ENCODE data around the gene ITGAX. TPM values are rescaled to one million over a fixed set of nuclear protein-coding genes. Genes with fewer than 3 reads are reported as not detected.

Gene ITGAX
- total and polyA plus RNA-seq, 2 donors (not counting 1 experiment from before 2014, with no cell fraction given): 48.0 to 78.8 TPM

GRCh38 chr16:31429314-31429713 lies 74.3 kb downstream of the ITGAX start:
- Histone ChIP-seq H3K36me3 (replicated peaks in 1 of 2; ENCODE audit: control extremely low read depth in 1 of 2, control insufficient read depth in 1 of 2, extremely low read depth in 1 of 2, insufficient read depth in 2 of 2, low read length in 1 of 2) (no peaks in the 10 kb centered on the region), H3K9me3 (ENCODE audit: control extremely low read depth in 1 of 3, control insufficient read depth in 2 of 3, insufficient read depth in 1 of 3, low read length in 2 of 3) (peaks cover 0 to 9% (median 0%) of the 10 kb centered on the region in 3 donors), H3K27ac (ENCODE audit: low read length in 2 of 2) (no peak overlapping the region), H3K4me1 (ENCODE audit: control insufficient read depth in 2 of 2, insufficient read depth in 2 of 2, low read length in 2 of 2) (peaks cover 3 to 7% of the 10 kb centered on the region in 2 donors), H3K79me2 (ENCODE audit: control insufficient read depth, insufficient read depth, low read length) (no peaks in the 10 kb centered on the region), H3K4me3 (ENCODE audit: control extremely low read depth in 1 of 5, extremely low read depth in 1 of 5, insufficient read depth in 1 of 5, low read depth in 2 of 5, low read length in 4 of 5) (no peak overlapping the region), H4K20me1 (ENCODE audit: control insufficient read depth, insufficient read depth, low read length, poor library complexity, severe bottlenecking) (no peaks in the 10 kb centered on the region), H3K9ac (ENCODE audit: low read length) (no peak overlapping the region), H3K27me3 (replicated peaks in 1 of 4; ENCODE audit: control extremely low read depth in 1 of 4, control insufficient read depth in 3 of 4, insufficient read depth in 4 of 4, low read length in 3 of 4) (no peaks in the 10 kb centered on the region), H3K4me2 (replicated peaks; ENCODE audit: low read depth, low read length, poor library complexity, severe bottlenecking) (no peak overlapping the region), H2AFZ (ENCODE audit: insufficient read depth, low read depth, low read length, poor library complexity, severe bottlenecking) (no peak overlapping the region)
- WGBS (ENCODE audit: insufficient coverage): no CpG with 5 or more reads among the region's 1 CpG
- intact Hi-C loops (cut with micrococcal nuclease): no loop called here
- ChIA-PET CTCF (interaction anchor here (1.2 to 1.6 kb wide), 2 partner anchors 9 to 287 kb away, joined by 3 to 6 read pairs; no protein-coding TSS in a partner anchor), POLR2A (interaction anchor here (0.9 kb wide), 1 partner anchor 851 kb away, joined by 3 read pairs; no protein-coding TSS in a partner anchor)
- Mint-ChIP-seq H3K4me3 (no peak overlapping the region), H3K27me3 (peaks cover 9% of the 10 kb centered on the region), H3K27ac (no peak overlapping the region), H3K4me1 (peaks cover 2% of the 10 kb centered on the region), H3K9me3 (ENCODE audit: insufficient read depth) (no peaks in the 10 kb centered on the region)
- ATAC-seq (ENCODE audit: low read depth): no peak
- TF ChIP-seq EZH2 (IDR thresholded peaks at IDR 0.05; ENCODE audit: borderline replicate concordance, insufficient read depth, low read depth, low read length, poor library complexity, severe bottlenecking) (no peak), CTCF (IDR thresholded peaks at IDR 0.05) (no peak)
- DNase-seq: no peak

GRCh38 chr16:31429796-31430195 lies 74.8 kb downstream of the ITGAX start:
- ATAC-seq (ENCODE audit: low read depth) (no peak), DNase-seq (no peak)
- POLR2A ChIA-PET: interaction anchor here (0.9 kb wide), 1 partner anchor 852 kb away, joined by 3 read pairs; no protein-coding TSS in a partner anchor
- H3K79me2 ChIP-seq (ENCODE audit: control insufficient read depth, insufficient read depth, low read length): no peaks in the 10 kb centered on the region
- Mint-ChIP-seq H3K27ac (no peak overlapping the region), H3K4me3 (no peak overlapping the region), H3K4me1 (peaks cover 2% of the 10 kb centered on the region), H3K9me3 (ENCODE audit: insufficient read depth) (no peaks in the 10 kb centered on the region), H3K27me3 (peaks cover 8% of the 10 kb centered on the region)
- TF ChIP-seq EZH2 (IDR thresholded peaks at IDR 0.05; ENCODE audit: borderline replicate concordance, insufficient read depth, low read depth, low read length, poor library complexity, severe bottlenecking) (no peak), CTCF (IDR thresholded peaks at IDR 0.05) (no peak)
- H3K4me2 ChIP-seq (replicated peaks; ENCODE audit: low read depth, low read length, poor library complexity, severe bottlenecking): no peak overlapping the region
- peaks cover 0 to 9% (median 0%) of the 10 kb centered on the region in 3 donors for H3K9me3 ChIP-seq (ENCODE audit: control extremely low read depth in 1 of 3, control insufficient read depth in 2 of 3, insufficient read depth in 1 of 3, low read length in 2 of 3)
- CTCF ChIA-PET: interaction anchor here (1.2 to 1.6 kb wide), 2 partner anchors 9 to 288 kb away, joined by 3 to 6 read pairs; no protein-coding TSS in a partner anchor
- peaks cover 3 to 7% of the 10 kb centered on the region in 2 donors for H3K4me1 ChIP-seq (ENCODE audit: control insufficient read depth in 2 of 2, insufficient read depth in 2 of 2, low read length in 2 of 2)
- H4K20me1 ChIP-seq (ENCODE audit: control insufficient read depth, insufficient read depth, low read length, poor library complexity, severe bottlenecking): no peaks in the 10 kb centered on the region
- no peak overlapping the region for H3K9ac ChIP-seq (ENCODE audit: low read length)
- no peaks in the 10 kb centered on the region for H3K27me3 ChIP-seq (replicated peaks in 1 of 4; ENCODE audit: control extremely low read depth in 1 of 4, control insufficient read depth in 3 of 4, insufficient read depth in 4 of 4, low read length in 3 of 4)
- intact Hi-C loops (cut with micrococcal nuclease): no loop called here
- 100% methylated on average over 2 of the region's 3 CpGs for WGBS (ENCODE audit: insufficient coverage)
- H3K36me3 ChIP-seq (replicated peaks in 1 of 2; ENCODE audit: control extremely low read depth in 1 of 2, control insufficient read depth in 1 of 2, extremely low read depth in 1 of 2, insufficient read depth in 2 of 2, low read length in 1 of 2): no peaks in the 10 kb centered on the region
- no peak overlapping the region for H2AFZ ChIP-seq (ENCODE audit: insufficient read depth, low read depth, low read length, poor library complexity, severe bottlenecking)
- H3K27ac ChIP-seq (ENCODE audit: low read length in 2 of 2): no peak overlapping the region
- no peak overlapping the region for H3K4me3 ChIP-seq (ENCODE audit: control extremely low read depth in 1 of 5, extremely low read depth in 1 of 5, insufficient read depth in 1 of 5, low read depth in 2 of 5, low read length in 4 of 5)
